GM19324 (cell line): Measurements from ENCODE around the gene GJB6.

ENCODE experiments used
- ATAC-seq: cut with Tn5 transposase; IDR thresholded peaks from one replicate; pipeline ENCODE4 v1.9.1; 2021; ENCODE audit warnings: mild to moderate bottlenecking, moderate library complexity; ENCODE audit not compliant: unreplicated experiment, low FRiP score

GJB6 gene

GRCh38 chr13:20230913-20231838, 943 bp downstream of the GJB6 start:
- no peak for ATAC-seq

GRCh38 chr13:20227730-20228129, 4.4 kb downstream of the GJB6 start:
- no peak for ATAC-seq

GRCh38 chr13:20227288-20227687, 4.8 kb downstream of the GJB6 start:
- no peak for ATAC-seq

GRCh38 chr13:20222553-20222952, 9.6 kb downstream of the GJB6 start:
- no peak for ATAC-seq

GRCh38 chr13:20221772-20222171, 10.3 kb downstream of the GJB6 start:
- ATAC-seq, result no peak

- peak; percentile 89 for ATAC-seq
Measured at GRCh38 chr13:20219577-20219976, 12.5 kb downstream of the GJB6 start.

- ATAC-seq, result no peak
Measured at GRCh38 chr13:20217168-20217567, 15.0 kb downstream of the GJB6 start.

GRCh38 chr13:20209948-20210347, 22.2 kb downstream of the GJB6 start:
- no peak for ATAC-seq

GRCh38 chr13:20206698-20207235, 25.4 kb downstream of the GJB6 start:
- no peak for ATAC-seq

- ATAC-seq, result no peak
Measured at GRCh38 chr13:20206065-20206697, 25.9 kb downstream of the GJB6 start.

GRCh38 chr13:20198781-20199180, 33.3 kb downstream of the GJB6 start:
- no peak for ATAC-seq

GRCh38 chr13:20197361-20197834, 34.7 kb downstream of the GJB6 start:
- no peak for ATAC-seq

- ATAC-seq, result no peak
Measured at GRCh38 chr13:20195801-20196200, 36.3 kb downstream of the GJB6 start.

GRCh38 chr13:20193907-20194631, 38.0 kb downstream of the GJB6 start:
- ATAC-seq, result no peak

GRCh38 chr13:20193162-20193906, 38.8 kb downstream of the GJB6 start:
- ATAC-seq, result no peak

- no peak for ATAC-seq
Measured at GRCh38 chr13:20192836-20193161, 39.3 kb downstream of the GJB6 start, which contains the start of gene GJB2. TSS of gene GJB2 (minus strand) at chr13:20192938. CDS start at chr13:20189581, 3,357 bp downstream.

GRCh38 chr13:20192158-20192835, 39.8 kb downstream of the GJB6 start:
- ATAC-seq, result no peak

GRCh38 chr13:20191311-20192157, 40.6 kb downstream of the GJB6 start:
- ATAC-seq, result no peak
